K562 (cell line): ENCODE data around the gene POU3F1.

Source experiments
- FOSL1 ChIP-seq: fragments of 200-800 bp; sonication (Bioruptor generic); conservative IDR thresholded peaks from 2 replicates; pipeline ENCODE4 v1.6.1; 2016; ENCODE audit warnings: missing genetic modification characterization, missing compliant biosample characterization
- GATAD2B ChIP-seq: fragments of 450-650 bp; IDR thresholded peaks from 2 replicates; pipeline ENCODE4 v1.6.1; 2017; ENCODE audit warnings: mild to moderate bottlenecking, borderline replicate concordance
- SPI1 ChIP-seq: IDR thresholded peaks from 2 replicates; pipeline ENCODE4 v1.6.1; 2011; ENCODE audit warnings: low read depth, low read length, control low read depth, borderline replicate concordance

- TF ChIP-seq FOSL1 (tag) (no peak), GATAD2B (no peak), SPI1 (no peak)
Measured at GRCh38 chr1:38052750-38053415, 6.3 kb upstream of the POU3F1 start.
